ENCODE data around the gene RNASE7.

Gene RNASE7

GRCh38 chr14:21069388-21070082, 27.4 kb downstream of the RNASE7 start:
- peak overlapping the region; percentile 80 for H3K4me3 ChIP-seq
- DNase-seq (ENCODE audit: low spot score), result no peak
- no peak for TF ChIP-seq CTCF (IDR thresholded peaks at IDR 0.05)
- peak overlapping the region; percentile 93 to 97 for H3K27ac ChIP-seq

- H3K4me3 ChIP-seq, result peak within 1 kb of the TSS; percentile 80
- DNase-seq (ENCODE audit: low spot score), result no peak
- TF ChIP-seq CTCF (IDR thresholded peaks at IDR 0.05), result no peak
- peak within 1 kb of the TSS; percentile 93 to 97 for H3K27ac ChIP-seq
Observed at GRCh38 chr14:21070083-21070609, 28.0 kb downstream of the RNASE7 start, which contains the start of gene ARHGEF40. TSS of gene ARHGEF40 (plus strand) at chr14:21070304. CDS start at chr14:21070397, 93 bp downstream.

- peak overlapping the region; percentile 80 for H3K4me3 ChIP-seq
- H3K27ac ChIP-seq, result peak overlapping the region; percentile 93 to 97
- TF ChIP-seq CTCF (IDR thresholded peaks at IDR 0.05), result no peak
- DNase-seq (ENCODE audit: low spot score), result peak; percentile 83
Observed at GRCh38 chr14:21070610-21071224, 28.6 kb downstream of the RNASE7 start.

- DNase-seq (ENCODE audit: low spot score), result peak; percentile 94
- peak overlapping the region; percentile 80 for H3K4me3 ChIP-seq
- TF ChIP-seq CTCF (IDR thresholded peaks at IDR 0.05), result no peak
Observed at GRCh38 chr14:21071225-21072030, 29.3 kb downstream of the RNASE7 start.

GRCh38 chr14:21072031-21072473, 29.9 kb downstream of the RNASE7 start:
- no peak for DNase-seq (ENCODE audit: low spot score)
- TF ChIP-seq CTCF (IDR thresholded peaks at IDR 0.05), result no peak

More at GRCh38 chr14:21071225-21072030, 29.3 kb downstream of the RNASE7 start:
- H3K27ac ChIP-seq, result peak overlapping the region; percentile 93 to 97

GRCh38 chr14:21072781-21073339, 30.7 kb downstream of the RNASE7 start:
- TF ChIP-seq CTCF (IDR thresholded peaks at IDR 0.05), result no peak
- Histone ChIP-seq H3K4me3 (peak overlapping the region; percentile 80), H3K27ac (peak overlapping the region; percentile 93 to 97)
- no peak for DNase-seq (ENCODE audit: low spot score)

More at GRCh38 chr14:21072031-21072473, 29.9 kb downstream of the RNASE7 start:
- peak overlapping the region; percentile 93 to 97 for H3K27ac ChIP-seq
- peak overlapping the region; percentile 80 for H3K4me3 ChIP-seq

Measured in coronary artery (tissue), 2 donors.